H9 (cell line): Measurements from ENCODE around the gene LPIN2. TPM values are rescaled to one million over a fixed set of nuclear protein-coding genes. Genes with fewer than 3 reads are reported as not detected.

Experiments used
- DNase-seq: peaks from one replicate; pipeline ENCODE4 v3.0.0-alpha.2; 2017
- H2AFZ ChIP-seq: one replicate; pipeline ENCODE4 v1.6.1; 2013; ENCODE audit warnings: mild to moderate bottlenecking, low read length, control low read depth, moderate library complexity
- H2AK5ac ChIP-seq: 2 replicates; pipeline ENCODE4 v1.6.1; 2013; ENCODE audit warnings: low read length, control low read depth, mixed read lengths; ENCODE audit not compliant: insufficient read length
- H2BK120ac ChIP-seq: one replicate; pipeline ENCODE4 v1.6.1; 2013; ENCODE audit warnings: low read depth, mild to moderate bottlenecking, low read length, control low read depth, inconsistent platforms; ENCODE audit not compliant: poor library complexity, severe bottlenecking
- H2BK12ac ChIP-seq: 2 replicates; pipeline ENCODE4 v1.6.1; 2013; ENCODE audit warnings: low read length, control low read depth, mixed read lengths, low read depth; ENCODE audit not compliant: insufficient read length
- H2BK15ac ChIP-seq: 2 replicates; pipeline ENCODE4 v1.6.1; 2013; ENCODE audit warnings: low read depth, low read length, control low read depth
- H2BK20ac ChIP-seq: one replicate; pipeline ENCODE4 v1.6.1; 2013; ENCODE audit warnings: low read depth, mild to moderate bottlenecking, low read length, control low read depth, inconsistent platforms; ENCODE audit not compliant: poor library complexity, severe bottlenecking
- H2BK5ac ChIP-seq: 2 replicates; pipeline ENCODE4 v1.6.1; 2013; ENCODE audit warnings: low read length, control low read depth, mixed read lengths; ENCODE audit not compliant: insufficient read length
- H3K14ac ChIP-seq: 2 replicates; pipeline ENCODE4 v1.6.1; 2013; ENCODE audit warnings: low read length, control low read depth; ENCODE audit not compliant: insufficient read depth
- H3K18ac ChIP-seq: 2 replicates; pipeline ENCODE4 v1.6.1; 2013; ENCODE audit warnings: low read depth, mild to moderate bottlenecking, mixed read lengths, low read length, control low read depth; ENCODE audit not compliant: insufficient read length
- H3K23ac ChIP-seq: 2 replicates; pipeline ENCODE4 v1.6.1; 2013; ENCODE audit warnings: low read length, control low read depth, mixed read lengths, low read depth; ENCODE audit not compliant: insufficient read length
- H3K23me2 ChIP-seq: 2 replicates; pipeline ENCODE4 v1.6.1; 2013; ENCODE audit warnings: low read depth, mild to moderate bottlenecking, mixed read lengths, low read length, control low read depth; ENCODE audit not compliant: insufficient read length, poor library complexity, severe bottlenecking
- H3K27ac ChIP-seq: 2 replicates; pipeline ENCODE4 v1.5.1; 2013; ENCODE audit warnings: low read length, control low read depth, mixed read lengths, low read depth; ENCODE audit not compliant: insufficient read length
- H3K27me3 ChIP-seq: 2 replicates; pipeline ENCODE4 v1.6.1; 2013; ENCODE audit warnings: low read length, control low read depth, inconsistent platforms; ENCODE audit not compliant: insufficient read depth
- H3K4ac ChIP-seq: 2 replicates; pipeline ENCODE4 v1.6.1; 2013; ENCODE audit warnings: low read depth, mild to moderate bottlenecking, control low read depth, inconsistent platforms, low read length, moderate library complexity
- H3K4me1 ChIP-seq: 2 replicates; pipeline ENCODE4 v1.6.1; 2013; ENCODE audit warnings: low read length, control low read depth, inconsistent platforms; ENCODE audit not compliant: insufficient read depth
- H3K4me2 ChIP-seq: 2 replicates; pipeline ENCODE4 v1.6.1; 2013; ENCODE audit warnings: low read length, control low read depth, mixed read lengths; ENCODE audit not compliant: insufficient read length, insufficient read depth
- H3K56ac ChIP-seq: 2 replicates; pipeline ENCODE4 v1.6.1; 2013; ENCODE audit warnings: low read depth, mild to moderate bottlenecking, mixed read lengths, low read length, control low read depth; ENCODE audit not compliant: insufficient read length
- H3K79me1 ChIP-seq: 2 replicates; pipeline ENCODE4 v1.6.1; 2013; ENCODE audit warnings: low read depth, mild to moderate bottlenecking, moderate library complexity, low read length, control low read depth, inconsistent platforms; ENCODE audit not compliant: insufficient read depth, poor library complexity, severe bottlenecking
- H3K79me2 ChIP-seq: 2 replicates; pipeline ENCODE4 v1.6.1; 2013; ENCODE audit warnings: low read length, control low read depth, inconsistent platforms; ENCODE audit not compliant: insufficient read depth
- H3K9ac ChIP-seq: 2 replicates; pipeline ENCODE4 v1.6.1; 2013; ENCODE audit warnings: low read length, control low read depth, mixed read lengths; ENCODE audit not compliant: insufficient read length; ENCODE audit errors: extremely low read depth
- H3K9me3 ChIP-seq: one replicate; pipeline ENCODE4 v1.6.1; 2013; ENCODE audit warnings: low read depth, low read length, inconsistent platforms; ENCODE audit not compliant: control insufficient read depth
- H3T11ph ChIP-seq: one replicate; pipeline ENCODE4 v1.6.1; 2013; ENCODE audit warnings: mild to moderate bottlenecking, low read length, control low read depth, inconsistent platforms
- H4K20me1 ChIP-seq: one replicate; pipeline ENCODE4 v1.6.1; 2013; ENCODE audit not compliant: control insufficient read depth, insufficient read length, insufficient read depth
- H4K5ac ChIP-seq: 2 replicates; pipeline ENCODE4 v1.6.1; 2013; ENCODE audit warnings: low read depth, mild to moderate bottlenecking, mixed read lengths, low read length, control low read depth; ENCODE audit not compliant: insufficient read length
- H4K8ac ChIP-seq: replicated peaks from 2 replicates; pipeline ENCODE4 v1.6.1; 2013; ENCODE audit warnings: low read length, control low read depth, mixed read lengths, low read depth; ENCODE audit not compliant: insufficient read length
- H4K91ac ChIP-seq: 2 replicates; pipeline ENCODE4 v1.6.1; 2013; ENCODE audit warnings: low read depth, mild to moderate bottlenecking, moderate library complexity, mixed read lengths, low read length, control low read depth; ENCODE audit not compliant: insufficient read length
- H3K27ac Mint-ChIP-seq, 3 experiments: 2 replicates in 2 of 3; 3 replicates in 1 of 3; pipeline ENCODE4 v1.8.0; 2020 to 2021; ENCODE audit warnings: mixed read lengths in 3 of 3, mild to moderate bottlenecking in 1 of 3, moderate library complexity in 1 of 3
- H3K27me3 Mint-ChIP-seq: 2 replicates; pipeline ENCODE4 v1.8.0; 2021; ENCODE audit warnings: low read depth, mild to moderate bottlenecking, moderate library complexity, mixed read lengths
- H3K36me3 Mint-ChIP-seq, 3 experiments: 2 replicates in 2 of 3; 3 replicates in 1 of 3; pipeline ENCODE4 v1.8.0; 2020 to 2021; ENCODE audit warnings: low read depth in 3 of 3, mixed read lengths in 3 of 3; ENCODE audit not compliant: insufficient read depth in 1 of 3
- H3K4me1 Mint-ChIP-seq, 2 experiments: 2 replicates each; pipeline ENCODE4 v1.8.0; 2020; ENCODE audit warnings: mixed read lengths in 2 of 2
- H3K4me3 Mint-ChIP-seq, 2 experiments: 2 replicates in 1 of 2; 3 replicates in 1 of 2; pipeline ENCODE4 v1.8.0; 2020 to 2021; ENCODE audit warnings: mild to moderate bottlenecking in 2 of 2, mixed read lengths in 2 of 2, moderate library complexity in 1 of 2
- H3K9me3 Mint-ChIP-seq, 2 experiments: 2 replicates in 1 of 2; 3 replicates in 1 of 2; pipeline ENCODE4 v1.8.0; 2020; ENCODE audit warnings: mild to moderate bottlenecking in 2 of 2, mixed read lengths in 2 of 2, moderate library complexity in 1 of 2
- CTCF ChIP-seq: fragments of 200-600 bp; sonication (generic); conservative IDR thresholded peaks from 3 replicates; pipeline ENCODE4 v1.8.0; 2021; ENCODE audit warnings: antibody characterized with exemption, mild to moderate bottlenecking
- WGBS: extraction: QIAGEN DNeasy Blood & Tissue Kit; methylation state at CpG from one replicate; pipeline ENCODE4 v1.1.7; 2013; ENCODE audit warnings: missing lambda C conversion rate, low lambda C conversion rate, mixed read lengths; ENCODE audit not compliant: insufficient read length; ENCODE audit errors: extremely low coverage; 5-methylcytosine and 5-hydroxymethylcytosine counted together
- total RNA-seq: library from RNA; stranded (reverse); gene quantifications from 2 replicates; pipeline ENCODE4 v1.2.1, GENCODE V29; 2021

LPIN2 gene
- total RNA-seq, 1 experiment from 2014 or later = 9.2 TPM

GRCh38 chr18:3010086-3010485 is 2.9 kb downstream of the LPIN2 start:
- no peaks in the 10 kb centered on the region; the same call in 1 of the 2 replicates for H3K27me3 Mint-ChIP-seq
- no peaks in the 10 kb centered on the region for H4K20me1 ChIP-seq
- no peak overlapping the region for H3K14ac ChIP-seq
- no peak for DNase-seq
- no peak overlapping the region for H4K91ac ChIP-seq
- no peak overlapping the region for H2AK5ac ChIP-seq
- H2BK120ac ChIP-seq = no peak overlapping the region
- peaks cover 4% of the 10 kb centered on the region for H3K23me2 ChIP-seq
- no peak overlapping the region for H3K23ac ChIP-seq
- H3K79me1 ChIP-seq = peaks cover 2% of the 10 kb centered on the region
- no peak overlapping the region for H3K4me3 Mint-ChIP-seq
- no peaks in the 10 kb centered on the region for H3K9me3 ChIP-seq
- no peak overlapping the region for H4K5ac ChIP-seq
- peak overlapping the region; percentile 17 for H3K9ac ChIP-seq
- WGBS = no CpG with 5 or more reads among the region's 4 CpGs
- H3T11ph ChIP-seq = no peak overlapping the region
- H2BK12ac ChIP-seq = no peak overlapping the region
- TF ChIP-seq CTCF = no peak
- no peak overlapping the region for H3K4ac ChIP-seq
- H2BK5ac ChIP-seq = no peak overlapping the region
- H3K56ac ChIP-seq = no peak overlapping the region
- H3K4me2 ChIP-seq = no peak overlapping the region
- H2BK15ac ChIP-seq = no peak overlapping the region
- H3K79me2 ChIP-seq = 0 out of 2 replicates have a peak, but pooled peaks cover 1% of the 10 kb centered on the region
- no peak overlapping the region for H3K27ac ChIP-seq
- H2AFZ ChIP-seq = no peak overlapping the region
- no peaks in the 10 kb centered on the region for H3K4me1 ChIP-seq
- H3K27ac Mint-ChIP-seq = peak overlapping the region in 1 of 3 experiments; percentile 65; a peak in 3 of 7 replicates
- H3K9me3 Mint-ChIP-seq = peaks cover 4 to 10% of the 10 kb centered on the region in 2 experiments
- no peak overlapping the region for H2BK20ac ChIP-seq
- H3K4me1 Mint-ChIP-seq = peaks cover 17 to 19% of the 10 kb centered on the region in 2 experiments
- H3K36me3 Mint-ChIP-seq = peaks cover 31 to 51% (median 34%) of the 10 kb centered on the region in 3 experiments
- no peaks in the 10 kb centered on the region for H3K27me3 ChIP-seq
- H3K18ac ChIP-seq = no peak overlapping the region
- no peak overlapping the region for H4K8ac ChIP-seq
